K562 (cell line): Measurements from ENCODE around the gene TUBB4B. TPM values are rescaled to one million over a fixed set of nuclear protein-coding genes. Genes with fewer than 3 reads are reported as not detected.

ENCODE experiments used
- ATAC-seq: fragments of 200-7000 bp; cut with Tn5 transposase; 3 replicates; pipeline ENCODE4 v1.9.1; 2020; ENCODE audit warnings: moderate library complexity
- BruUV-seq: library from RNA; stranded (reverse); fragments of 400-500 nt; replicated peaks from 2 replicates; lab custom pipeline; 2021; lab: Mats Ljungman, UMichigan
- CTCF ChIA-PET: fragments of 300-600 bp; formaldehyde crosslinking; extraction: SDS; loops from one replicate; lab custom pipeline; 2021; ENCODE audit warnings: low intra/inter-chr PET ratio; lab: Yijun Ruan, JAX
- POLR2A ChIA-PET: fragments of 300-600, 350-650 bp; sonication (Branson Sonifier 250); formaldehyde crosslinking; extraction: SDS; loops from one replicate; lab custom pipeline; 2021; ENCODE audit warnings: antibody characterized with exemption, inconsistent platforms; lab: Yijun Ruan, JAX
- DNase-seq, 4 experiments: peaks; one replicate each; pipeline versions ENCODE4 v3.0.0 to v3.0.0-alpha.2; 2011 to 2018; ENCODE audit warnings: low spot score in 3 of 4, mixed read lengths in 3 of 4; ENCODE audit errors: extremely low read depth in 1 of 4
- FAIRE-seq: peaks from 2 replicates; lab custom pipeline; 2011; peaks lifted over from hg19 to GRCh38; lab: Jason Lieb, UNC
- H2AFZ ChIP-seq: 2 replicates; pipeline ENCODE4 v1.6.0; 2011; ENCODE audit warnings: low read depth, low read length, control low read depth, inconsistent platforms
- H3K27ac ChIP-seq: fragments of 200-600 bp; 3 replicates; pipeline ENCODE4 v1.8.0; 2011; ENCODE audit warnings: low read depth, mild to moderate bottlenecking, control low read depth, inconsistent platforms, low read length, moderate library complexity, mixed read lengths; ENCODE audit errors: extremely low read depth
- H3K27me3 ChIP-seq, 2 experiments: fragments of 300-600 bp in 1 of 2; 2 replicates in 1 of 2; 3 replicates in 1 of 2; pipeline versions ENCODE4 v1.6.0 to v1.8.0; 2011; ENCODE audit warnings: inconsistent platforms in 2 of 2, low read length in 2 of 2, mild to moderate bottlenecking in 1 of 2, mixed read lengths in 1 of 2, moderate library complexity in 1 of 2; ENCODE audit not compliant: control insufficient read depth in 2 of 2, insufficient read depth in 2 of 2
- H3K36me3 ChIP-seq: fragments of 300-600 bp; 3 replicates; pipeline ENCODE4 v1.8.0; 2011; ENCODE audit warnings: mild to moderate bottlenecking, low read length, inconsistent platforms; ENCODE audit not compliant: control insufficient read depth, insufficient read depth
- H3K4me1 ChIP-seq, 2 experiments: fragments of 200-600 bp in 1 of 2; replicated peaks in 1 of 2; 2 replicates in 1 of 2; 3 replicates in 1 of 2; pipeline versions ENCODE4 v1.5.1 to v1.8.0; 2011; ENCODE audit warnings: inconsistent platforms in 2 of 2, low read length in 2 of 2, mild to moderate bottlenecking in 1 of 2, mixed read lengths in 1 of 2, moderate library complexity in 1 of 2; ENCODE audit not compliant: control insufficient read depth in 2 of 2, insufficient read depth in 2 of 2
- H3K4me2 ChIP-seq: 2 replicates; pipeline ENCODE4 v1.6.1; 2011; ENCODE audit warnings: low read length, control low read depth, inconsistent platforms, mixed read lengths; ENCODE audit not compliant: insufficient read depth
- H3K4me3 ChIP-seq: fragments of 200-600 bp; sonication (generic), shearing (Covaris generic); 2 replicates; pipeline ENCODE4 v1.5.1; 2016; ENCODE audit warnings: control low read depth, inconsistent platforms
- H3K79me2 ChIP-seq: fragments of 200-600 bp; 3 replicates; pipeline ENCODE4 v1.8.0; 2011; ENCODE audit warnings: low read length, inconsistent platforms; ENCODE audit not compliant: control insufficient read depth, insufficient read depth
- H3K9ac ChIP-seq, 2 experiments: 2 replicates each; pipeline versions ENCODE4 v1.6.0 to v1.6.1; 2011; ENCODE audit warnings: low read depth in 2 of 2, low read length in 2 of 2, control low read depth in 1 of 2, inconsistent platforms in 1 of 2, mild to moderate bottlenecking in 1 of 2, mixed read lengths in 1 of 2; ENCODE audit not compliant: insufficient read depth in 1 of 2
- H3K9me1 ChIP-seq: one replicate; pipeline ENCODE4 v1.6.0; 2011; ENCODE audit warnings: inconsistent platforms, mild to moderate bottlenecking, low read length, moderate library complexity; ENCODE audit not compliant: control insufficient read depth, insufficient read depth
- H3K9me3 ChIP-seq: replicated peaks from 2 replicates; pipeline ENCODE4 v1.5.1; 2011; ENCODE audit warnings: low read depth, low read length, inconsistent platforms; ENCODE audit not compliant: control insufficient read depth, insufficient read depth
- H4K20me1 ChIP-seq: replicated peaks from 2 replicates; pipeline ENCODE4 v1.6.1; 2011; ENCODE audit warnings: low read length, inconsistent platforms, mixed read lengths; ENCODE audit not compliant: control insufficient read depth, insufficient read depth
- CCNT2 ChIP-seq: IDR thresholded peaks from 2 replicates; pipeline ENCODE4 v1.6.1; 2011; ENCODE audit warnings: borderline replicate concordance, low read depth, mild to moderate bottlenecking, moderate library complexity, mixed read lengths, low read length; ENCODE audit not compliant: insufficient read length; ENCODE audit errors: extremely low read depth
- MED1 ChIP-seq: sonication (generic); formaldehyde crosslinking; IDR thresholded peaks from 2 replicates; pipeline ENCODE4 v1.8.1; 2023; ENCODE audit warnings: missing genetic modification reagents, borderline replicate concordance
- POLR2G ChIP-seq: fragments of 200-400 bp; formaldehyde crosslinking; IDR thresholded peaks from 2 replicates; pipeline ENCODE4 v1.6.1; 2017; ENCODE audit warnings: low read depth, mild to moderate bottlenecking, antibody characterized with exemption, low read length, moderate library complexity
- RBFOX2 ChIP-seq: fragments of 200-400 bp; formaldehyde crosslinking; IDR thresholded peaks from 2 replicates; pipeline ENCODE4 v1.6.1; 2017; ENCODE audit warnings: low read depth, mild to moderate bottlenecking, low read length, moderate library complexity
- RNF2 ChIP-seq: sonication (generic); IDR thresholded peaks from 2 replicates; pipeline ENCODE4 v1.6.1; 2016
- SMARCA4 ChIP-seq: fragments of 450-650 bp; IDR thresholded peaks from 2 replicates; pipeline ENCODE4 v1.6.1; 2016
- TAF15 ChIP-seq: fragments of 200-400 bp; formaldehyde crosslinking; IDR thresholded peaks from 2 replicates; pipeline ENCODE4 v1.6.1; 2017; ENCODE audit warnings: mild to moderate bottlenecking, low read depth, low read length, moderate library complexity
- THAP7 ChIP-seq: fragments of 250-450 bp; sonication (Bioruptor Pico); IDR thresholded peaks from 2 replicates; pipeline ENCODE4 v1.5.0; 2021
- TOE1 ChIP-seq, 2 experiments: fragments of 450-650 bp in 1 of 2; sonication (generic) in 1 of 2; formaldehyde crosslinking in 1 of 2; IDR thresholded peaks; 2 replicates each; pipeline versions ENCODE4 v1.7.1 to v1.8.0; 2016 to 2022; ENCODE audit warnings: borderline replicate concordance in 2 of 2, mild to moderate bottlenecking in 2 of 2, antibody characterized with exemption in 1 of 2, inconsistent platforms in 1 of 2, low read depth in 1 of 2, missing genetic modification reagents in 1 of 2, moderate library complexity in 1 of 2
- ZBTB33 ChIP-seq: sonication (generic); formaldehyde crosslinking; IDR thresholded peaks from 2 replicates; pipeline ENCODE4 v1.8.1; 2023; ENCODE audit warnings: mild to moderate bottlenecking, missing genetic modification reagents
- ZBTB5 ChIP-seq: fragments of 450-650 bp; IDR thresholded peaks from 2 replicates; pipeline ENCODE4 v1.6.1; 2017; ENCODE audit warnings: antibody characterized with exemption
- ZC3H4 ChIP-seq: sonication (generic); formaldehyde crosslinking; IDR thresholded peaks from 2 replicates; pipeline ENCODE4 v1.9.0; 2021; ENCODE audit warnings: missing genetic modification reagents, borderline replicate concordance
- ZHX1 ChIP-seq: fragments of 150-350 bp; conservative IDR thresholded peaks from 2 replicates; pipeline ENCODE4 v1.6.1; 2014; ENCODE audit warnings: low read length
- WGBS: fragments of 100-300 bp; shearing (Covaris generic); methylation state at CpG from one replicate; pipeline ENCODE4 v1.1.6; 2016; ENCODE audit warnings: low coverage, mixed read lengths; ENCODE audit not compliant: insufficient coverage; ENCODE audit errors: missing lambda C conversion rate; 5-methylcytosine and 5-hydroxymethylcytosine counted together
- in situ Hi-C: fragments of 300-500 bp; cut with MboI; formaldehyde crosslinking; loops from 4 replicates; pipeline ENCODE4 v1.15.0; 2018; ENCODE audit warnings: inconsistent platforms, mixed read lengths
- intact Hi-C: fragments of 100-400 bp; cut with micrococcal nuclease; formaldehyde crosslinking; loops from 2 replicates; pipeline ENCODE4 v1.14.2; 2022
- polyA plus RNA-seq, 8 experiments: library from polyadenylated mRNA; depleted of rRNA in 4 of 8; stranded (reverse) in 5 of 8; unstranded in 3 of 8; fragments of >200 nt; fragmentation: Nextera tagmentation in 2 of 8; fragmentation: Illumina TruSeq in 1 of 8; extraction: Ambion mirVana in 2 of 8; extraction: Trizol in 1 of 8; gene quantifications; 2 replicates each; pipeline versions ENCODE4 v1.2.1 to v1.2.3, GENCODE V29; 2011 to 2014; ENCODE audit warnings: inconsistent platforms in 1 of 8, missing spikeins in 1 of 8
- total RNA-seq, 7 experiments: library from RNA; depleted of rRNA in 6 of 7; stranded (reverse); fragments of >200 nt in 6 of 7; fragmentation: Illumina TruSeq in 2 of 7; extraction: Trizol in 2 of 7; gene quantifications; 2 replicates each; pipeline versions ENCODE4 v1.2.1 to v1.2.3, GENCODE V29; 2011 to 2021; ENCODE audit warnings: low replicate concordance in 1 of 7

Gene TUBB4B
- total and polyA plus RNA-seq, 9 of the 15 experiments (the other 6 are each of a cell fraction or from before 2014, with no cell fraction given) = 24.1 to 443 (median 268) TPM

GRCh38 chr9:137236936-137237421 is 4.1 kb upstream of the TUBB4B start:
- Histone ChIP-seq H3K36me3 (peaks cover 8% of the 10 kb centered on the region; the same call in 1 of the 3 replicates), H2AFZ (no peak overlapping the region), H3K4me1 (peaks cover 16 to 91% of the 10 kb centered on the region in 2 experiments), H3K9me1 (peaks cover 5% of the 10 kb centered on the region), H3K27ac (no peak overlapping the region; the same call in 2 of the 3 replicates), H3K27me3 (no peaks in the 10 kb centered on the region), H4K20me1 (peaks cover 5% of the 10 kb centered on the region), H3K9me3 (no peaks in the 10 kb centered on the region), H3K4me3 (no peak overlapping the region), H3K79me2 (peaks cover 35% of the 10 kb centered on the region), H3K4me2 (no peak overlapping the region; the same call in 1 of the 2 replicates), H3K9ac (peak overlapping the region; percentile 10 to 88; a peak in 3 of 4 replicates)
- intact Hi-C loops = no loop called here
- CTCF ChIA-PET = interaction anchor here (0.8 to 1.6 kb wide), 4 partner anchors 19 to 190 kb away, joined by 3 to 7 read pairs (median 4); partner anchors contain the start of genes NELFB and NPDC1
- WGBS = 47% methylated on average over 5 of the region's 11 CpGs
- no TSS peak for BruUV-seq
- in situ Hi-C loops = loop anchor here (25.0 kb wide), 1 partner anchor 450 kb away; the partner anchor contains the start of genes CCDC183 and TMEM141
- POLR2A ChIA-PET = interaction anchor here (0.6 to 1.3 kb wide), 6 partner anchors 41 to 232 kb away, joined by 3 to 5 read pairs (median 4); partner anchors contain the start of gene TOR4A
- no peak for FAIRE-seq
- no peak for TF ChIP-seq ZBTB5
- TF ChIP-seq SMARCA4 = no peak
- TF ChIP-seq POLR2G = peak; percentile 10
- TF ChIP-seq ZBTB33 (CRISPR knock-in tag) = no peak
- peak; percentile 30; the same call in 1 of the 2 replicates for TF ChIP-seq RBFOX2
- TF ChIP-seq TAF15 = no peak
- 0 out of 2 replicates have a peak, but pooled peaks have one; percentile 56 for TF ChIP-seq MED1 (CRISPR knock-in tag)
- no peak for TF ChIP-seq RNF2
- no peak for TF ChIP-seq CCNT2
- TF ChIP-seq TOE1 (IDR thresholded peaks at IDR 0.05; ENCODE audit: borderline replicate concordance) = no peak
- no peak for TF ChIP-seq TOE1 (CRISPR knock-in tag; IDR thresholded peaks at IDR 0.05; ENCODE audit: borderline replicate concordance, low read depth)
- TF ChIP-seq ZHX1 = no peak
- no peak for TF ChIP-seq THAP7 (CRISPR knock-in tag)
- TF ChIP-seq ZC3H4 (CRISPR knock-in tag) = 0 out of 2 replicates have a peak, but pooled peaks have one; percentile 19
- ATAC-seq = no peak
- no peak for DNase-seq
